GM21737 (cell line): Measurements from ENCODE around the gene LENEP.

Source experiments
- ATAC-seq: cut with Tn5 transposase; IDR thresholded peaks from one replicate; pipeline ENCODE4 v1.9.1; 2021; ENCODE audit warnings: mild to moderate bottlenecking, moderate library complexity; ENCODE audit not compliant: unreplicated experiment

The LENEP gene

DNA sequence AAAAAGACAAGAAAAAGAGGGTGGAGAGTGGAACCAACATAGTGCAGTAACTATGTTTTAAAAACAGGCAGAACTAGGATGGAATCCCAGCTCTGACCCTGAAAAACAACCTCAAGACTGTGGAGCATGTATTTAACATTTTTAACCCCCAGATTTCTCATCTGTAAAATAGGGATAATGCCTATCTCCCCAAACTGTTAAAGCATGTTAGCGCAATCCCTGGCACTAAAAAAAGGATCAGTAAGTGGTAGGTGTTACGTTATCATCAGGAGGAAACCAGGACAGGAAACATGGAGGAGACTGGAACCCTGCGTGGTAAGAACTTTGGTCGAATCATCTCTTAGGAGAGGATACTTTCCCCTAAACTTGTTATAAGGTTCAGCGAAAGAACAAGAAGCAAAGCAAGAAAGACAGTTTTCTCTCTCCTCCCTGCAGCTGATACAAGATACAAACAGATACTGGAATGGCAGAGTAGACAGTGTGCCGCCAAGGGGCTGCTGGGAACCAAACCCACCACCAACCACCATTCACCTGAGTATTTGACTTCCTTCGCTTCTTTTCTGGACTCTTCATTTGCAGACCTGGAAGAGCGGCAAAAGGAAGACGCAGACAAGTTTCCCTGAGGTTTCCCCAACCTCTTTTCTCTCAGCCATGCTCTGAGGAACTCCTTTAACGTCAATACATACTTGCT lies 32.8 kb upstream of the LENEP start:
- no peak for ATAC-seq

DNA sequence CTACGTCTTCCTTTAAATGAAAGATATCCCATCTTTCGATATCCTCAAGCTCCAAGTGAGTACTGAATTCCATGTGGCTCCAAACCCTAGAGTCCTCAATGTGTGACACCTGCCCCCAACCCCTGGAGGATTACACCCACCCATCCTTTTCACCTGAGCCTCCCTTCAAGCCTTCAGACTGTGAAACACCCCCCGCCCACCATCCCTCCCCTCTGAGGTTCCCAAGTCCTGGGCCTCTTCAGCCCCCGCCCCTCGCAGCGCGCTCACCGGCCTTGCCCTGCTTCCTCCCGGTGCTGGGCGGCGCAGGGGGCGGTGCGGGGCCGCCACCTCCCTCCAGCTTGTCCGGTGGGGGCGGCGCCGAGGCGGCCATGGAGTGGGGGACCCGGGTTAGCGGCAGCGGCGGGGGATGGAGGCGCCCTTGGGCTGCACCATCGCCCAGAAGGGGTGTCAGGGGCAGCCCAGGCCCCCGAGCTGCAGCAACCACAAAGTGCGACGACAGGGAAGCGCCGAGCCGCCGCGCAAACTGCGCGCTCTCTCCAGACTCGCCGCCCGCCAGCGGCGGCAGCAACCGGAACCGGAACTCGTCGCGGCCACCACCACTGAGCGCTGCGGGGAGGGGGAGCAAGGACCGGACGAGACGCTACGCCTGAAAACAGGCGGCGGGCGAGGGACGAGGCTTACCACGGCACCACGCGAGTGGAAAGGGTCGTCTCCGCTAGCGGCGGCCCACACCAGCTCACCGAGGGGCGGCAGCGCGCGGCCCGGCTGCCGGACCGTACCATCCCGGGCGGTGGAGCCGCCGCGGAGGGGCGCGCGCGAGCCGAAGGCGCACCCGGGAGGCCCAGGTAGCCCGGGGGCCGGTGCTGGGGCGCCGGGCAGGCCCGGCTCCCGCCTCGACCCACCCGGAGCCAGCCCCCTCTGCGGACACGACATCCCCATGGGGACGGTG lies 31.9 kb upstream of the LENEP start, which contains the start of gene PYGO2:
Gene PYGO2, minus strand, starts transcription at position 576 of the 949 bp plus-strand sequence. Its CDS starts 206 bp downstream, at position 370.
- ATAC-seq = peak; percentile 62

DNA sequence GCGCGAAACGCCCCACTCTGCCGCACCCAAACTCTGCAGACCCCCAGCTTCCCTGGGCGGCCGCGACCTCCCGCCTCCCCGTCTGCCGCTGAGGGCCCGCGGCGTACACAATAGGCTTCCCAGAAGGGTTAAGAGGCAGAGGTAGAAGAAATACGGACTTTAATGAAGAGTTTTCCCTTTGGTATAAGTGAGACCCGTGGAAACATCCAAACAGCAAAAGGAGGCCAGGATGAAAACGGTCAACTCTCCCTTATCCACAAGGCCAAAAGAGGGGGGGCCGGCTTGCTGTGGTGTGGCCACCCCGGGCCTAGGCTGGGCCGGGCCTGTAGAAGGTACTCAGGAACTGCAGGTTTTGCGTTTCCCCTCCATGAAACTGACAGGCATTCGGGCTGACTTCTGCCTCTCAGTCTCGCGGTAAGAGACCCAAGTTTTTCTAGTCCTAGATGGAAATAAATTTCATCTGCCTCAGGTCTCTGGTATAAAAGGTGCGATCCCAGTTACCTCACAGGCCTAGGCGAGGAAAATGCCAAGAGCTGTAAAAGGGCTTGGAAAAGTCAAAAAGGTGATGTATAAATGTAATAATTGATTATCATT lies 31.1 kb upstream of the LENEP start:
- ATAC-seq = no peak

DNA sequence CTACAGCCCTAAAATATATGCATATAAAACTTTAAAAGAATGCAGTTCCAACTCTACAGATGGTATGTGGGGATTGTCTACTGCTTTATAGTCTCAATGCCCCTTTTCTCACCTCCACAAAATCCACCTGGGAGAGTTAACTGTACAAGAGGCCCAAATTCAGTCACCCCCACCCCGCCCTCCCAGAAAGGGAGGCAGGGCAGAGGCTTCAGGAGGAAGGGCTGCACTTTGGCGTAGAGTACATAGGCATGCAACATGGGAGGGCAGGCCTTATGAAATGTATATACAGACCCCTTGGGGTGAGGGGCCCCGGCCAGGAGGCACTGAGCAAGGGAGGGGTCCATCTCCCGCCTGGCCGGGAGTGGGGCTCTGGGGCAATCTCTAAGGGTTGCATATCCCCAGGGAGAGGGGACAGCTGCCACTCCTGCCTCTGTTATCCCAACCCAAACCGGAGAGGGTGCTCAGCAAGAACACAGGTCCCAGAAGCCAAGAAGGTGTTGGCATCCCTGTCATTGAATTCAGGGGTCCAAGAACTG lies 30.5 kb upstream of the LENEP start:
- ATAC-seq = no peak

DNA sequence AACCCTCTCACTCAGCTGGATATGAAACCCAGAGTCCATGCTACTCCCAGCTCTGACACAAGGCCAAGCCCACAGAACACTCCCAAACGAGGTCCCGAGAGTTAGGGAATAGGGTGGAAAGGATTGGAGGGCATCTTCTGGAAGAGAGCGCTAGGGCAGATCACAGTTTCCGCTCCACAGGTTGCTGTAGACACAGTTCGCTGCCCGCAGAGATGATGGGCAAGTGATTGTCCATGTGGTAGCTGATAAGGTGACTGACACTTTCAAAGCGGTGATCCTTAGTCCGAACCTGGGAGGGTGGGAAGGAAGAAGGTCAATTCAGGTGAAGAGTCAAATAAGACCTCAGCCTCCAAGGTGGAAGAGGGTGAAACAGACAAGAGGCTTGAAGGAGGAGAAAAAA lies 29.7 kb upstream of the LENEP start:
- ATAC-seq = no peak

DNA sequence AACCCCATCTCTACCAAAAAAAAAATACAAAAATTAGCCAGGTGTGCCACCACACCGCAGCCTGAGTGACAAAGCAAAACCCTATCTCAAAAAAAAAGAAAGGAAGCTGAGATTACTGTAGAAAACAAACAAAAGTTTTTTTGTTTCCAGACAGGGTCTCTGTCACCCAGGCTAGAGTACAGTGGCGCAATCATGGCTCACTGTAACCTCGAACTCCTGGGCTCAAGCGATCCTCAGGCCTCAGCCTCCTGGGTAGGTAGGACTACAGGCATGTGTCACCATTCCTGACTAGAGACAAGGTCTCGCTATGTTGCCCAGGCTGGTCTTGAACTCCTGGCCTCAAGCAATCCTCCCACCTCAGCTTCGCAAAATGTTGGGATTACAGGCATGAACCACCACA lies 29.0 kb upstream of the LENEP start:
- no peak for ATAC-seq

DNA sequence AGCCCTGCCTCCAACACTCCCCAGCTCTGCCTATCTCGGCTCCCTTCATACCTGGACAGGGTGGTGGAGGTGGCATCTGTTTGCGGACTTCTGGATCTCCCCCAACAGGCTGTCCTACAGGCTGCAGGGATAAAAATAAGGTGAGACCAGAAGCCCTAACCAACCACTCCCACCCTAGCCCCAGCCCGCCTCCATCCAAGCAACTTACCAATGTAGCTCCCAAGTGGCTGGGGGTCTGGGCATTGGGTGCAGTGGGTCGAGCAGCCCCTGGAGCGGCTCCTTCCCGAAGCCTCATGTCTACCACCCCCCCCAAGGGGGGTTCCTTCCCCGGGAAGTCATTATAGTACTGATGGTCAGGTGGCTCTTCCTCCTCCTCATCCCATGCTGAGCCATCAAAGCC lies 27.3 kb upstream of the LENEP start:
- no peak for ATAC-seq

DNA sequence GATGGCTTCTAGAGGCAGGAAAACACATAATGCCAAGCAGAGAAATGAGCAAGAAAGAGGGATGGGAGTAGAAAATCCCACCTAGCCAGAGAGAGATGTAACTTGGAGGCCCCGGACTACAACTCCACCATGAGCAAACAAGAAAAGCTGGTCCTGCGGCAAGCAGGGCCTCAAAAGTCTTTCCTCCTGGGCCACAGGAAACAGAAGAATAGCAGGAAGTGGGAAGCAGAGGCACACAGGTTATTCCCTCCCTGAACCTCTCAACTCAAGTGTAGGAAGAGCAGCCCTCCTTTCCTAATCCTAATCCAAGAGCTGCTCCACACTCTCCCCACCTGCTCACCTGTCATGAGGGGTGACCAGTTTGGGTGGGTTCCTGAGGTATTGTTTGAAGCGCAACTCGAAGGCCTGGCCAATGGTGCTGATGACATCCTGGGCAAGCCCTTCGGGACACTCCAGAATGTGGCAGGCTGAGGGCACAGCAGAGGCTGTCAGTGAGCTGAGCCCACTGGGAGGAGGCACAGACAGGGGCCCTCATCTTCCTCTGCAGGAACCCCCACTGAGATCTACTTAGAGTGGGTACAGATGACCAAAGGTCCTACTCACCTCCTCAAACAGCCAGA lies 25.9 kb upstream of the LENEP start:
- no peak for ATAC-seq

DNA sequence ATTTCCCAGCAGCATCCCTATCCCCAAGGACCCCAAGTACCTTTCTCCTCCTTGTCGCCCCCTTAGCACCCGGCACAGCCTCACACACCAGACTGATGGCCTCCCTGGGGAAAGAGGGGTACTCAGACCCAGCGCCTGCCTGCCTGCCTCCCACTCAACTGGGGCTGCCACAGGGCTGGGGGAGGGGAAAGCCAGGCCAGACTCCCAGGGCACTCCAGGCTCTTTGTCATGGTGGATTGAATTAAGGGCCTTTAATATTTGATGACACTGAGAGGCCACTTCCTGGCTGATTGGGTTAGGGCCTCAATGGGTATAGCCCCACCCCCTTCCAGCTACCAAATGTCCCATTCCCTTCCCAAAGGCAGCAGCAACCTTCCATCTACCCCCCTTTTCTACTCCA lies 24.7 kb upstream of the LENEP start:
- ATAC-seq = no peak

DNA sequence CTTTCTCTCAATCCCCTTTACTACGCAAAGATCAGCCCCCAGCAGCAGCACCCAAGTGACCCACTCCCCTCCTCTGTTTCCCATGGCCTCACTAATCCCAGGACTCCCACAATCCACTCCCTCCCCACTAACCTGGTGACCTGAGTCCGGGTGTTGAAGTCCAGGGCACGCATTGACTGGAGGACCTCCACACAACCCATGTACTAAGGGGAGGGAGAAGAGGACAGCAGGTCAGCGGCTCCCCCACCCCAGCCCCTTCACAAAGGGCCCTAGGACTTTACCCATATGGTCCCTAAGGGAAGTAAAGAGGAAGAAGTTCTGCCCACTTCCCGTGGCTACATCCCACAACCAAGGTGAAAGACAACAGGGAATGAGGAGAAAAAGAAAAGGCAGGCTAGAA lies 24.1 kb upstream of the LENEP start:
- no peak for ATAC-seq

DNA sequence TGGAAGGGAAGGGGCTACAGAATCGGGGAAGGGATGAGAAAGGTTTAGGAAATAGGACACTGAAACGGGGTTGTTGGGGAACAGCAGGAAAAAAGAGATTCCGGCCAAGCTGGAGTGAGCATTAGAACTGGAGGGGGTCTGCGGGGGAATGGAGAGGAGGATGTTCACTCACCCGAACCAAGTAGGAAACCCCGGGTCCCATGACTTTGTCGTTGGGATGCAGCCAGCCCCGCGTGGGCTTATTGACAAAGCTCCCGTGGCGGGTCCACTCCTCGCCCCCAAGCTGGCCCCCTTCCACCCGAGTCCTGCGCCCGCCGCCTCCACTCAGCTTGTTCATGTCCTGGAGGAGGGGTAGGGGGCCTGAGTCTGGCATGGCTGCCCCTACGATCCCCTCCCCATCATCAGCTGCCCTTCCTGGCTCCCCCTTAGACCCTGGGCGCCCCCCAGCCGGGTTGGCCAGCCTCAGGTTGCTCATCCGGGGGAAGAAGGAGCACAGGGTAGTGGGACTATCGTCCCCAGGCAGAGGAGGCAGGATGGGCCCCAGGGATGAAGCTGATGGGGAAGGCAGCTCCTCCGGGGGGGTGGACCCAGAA lies 23.4 kb upstream of the LENEP start:
- ATAC-seq = no peak

DNA sequence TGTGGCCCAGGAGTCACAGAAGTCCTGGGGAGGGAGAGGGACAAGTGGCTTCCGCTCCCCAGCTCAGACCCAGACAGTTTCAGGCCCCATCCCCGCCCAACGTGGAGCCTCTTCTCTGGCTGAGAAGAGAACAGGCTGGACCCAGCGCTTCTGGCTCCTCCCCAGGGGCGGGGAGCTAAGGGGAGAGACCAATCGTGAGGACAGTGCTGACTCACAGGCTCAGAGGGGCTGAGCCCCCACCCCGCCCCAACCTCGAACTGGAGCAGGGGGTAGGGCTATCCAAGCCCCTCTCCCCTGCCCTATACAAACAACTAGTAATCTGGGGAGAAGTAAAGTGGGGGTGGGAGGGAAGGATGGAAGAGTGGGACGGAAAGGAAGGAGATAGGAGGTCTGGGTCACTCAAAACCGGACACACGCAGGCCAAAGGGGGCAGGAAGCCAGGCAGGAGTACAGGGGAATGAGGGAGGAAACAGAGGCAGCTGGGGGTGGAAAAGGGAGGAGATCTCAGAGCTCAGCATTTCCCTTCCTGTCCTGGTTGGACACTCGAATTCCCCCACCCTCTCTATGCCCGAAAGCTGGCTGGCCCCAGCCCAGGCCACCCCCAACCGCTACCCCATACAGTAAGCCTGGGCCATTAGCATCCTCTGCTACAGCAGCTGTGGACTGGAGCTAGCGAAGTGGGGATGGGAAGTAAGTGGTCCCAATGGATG lies 22.6 kb upstream of the LENEP start, which contains the start of gene SHC1:
Gene SHC1, minus strand, starts transcription at position 117 of the 710 bp plus-strand sequence. CDS start 221 bp downstream, outside the sequence.
- ATAC-seq = no peak

DNA sequence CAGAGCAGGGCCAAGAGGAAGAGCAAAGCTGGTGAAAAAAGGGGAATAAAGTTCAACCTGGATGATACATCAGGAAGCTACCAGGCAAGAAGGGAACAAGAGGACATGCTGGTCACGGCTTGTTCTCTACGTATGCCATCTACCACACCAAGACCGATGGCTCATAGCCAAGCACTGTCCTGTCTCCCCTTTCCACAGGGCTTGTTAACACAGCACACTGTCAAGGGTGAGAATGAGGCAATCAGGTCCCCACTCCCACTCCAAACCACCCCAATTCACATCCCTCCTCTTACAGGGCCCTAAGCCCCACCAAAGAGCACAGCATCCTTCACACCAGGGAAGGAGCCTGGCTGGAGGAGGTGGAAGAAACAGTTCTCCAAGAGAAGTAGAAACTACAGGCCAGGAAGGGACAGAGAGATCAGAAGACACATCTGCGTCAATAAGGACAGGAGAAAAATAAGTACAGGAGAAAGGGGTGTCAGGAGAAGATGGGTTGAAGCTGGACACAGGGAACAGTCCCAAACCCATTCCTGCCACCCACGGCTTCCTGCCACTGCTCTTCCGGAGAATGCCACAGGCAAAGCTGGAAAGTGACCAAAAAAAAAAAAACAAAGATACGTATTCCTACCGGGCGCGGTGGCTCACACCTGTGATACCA lies 21.9 kb upstream of the LENEP start:
- no peak for ATAC-seq

DNA sequence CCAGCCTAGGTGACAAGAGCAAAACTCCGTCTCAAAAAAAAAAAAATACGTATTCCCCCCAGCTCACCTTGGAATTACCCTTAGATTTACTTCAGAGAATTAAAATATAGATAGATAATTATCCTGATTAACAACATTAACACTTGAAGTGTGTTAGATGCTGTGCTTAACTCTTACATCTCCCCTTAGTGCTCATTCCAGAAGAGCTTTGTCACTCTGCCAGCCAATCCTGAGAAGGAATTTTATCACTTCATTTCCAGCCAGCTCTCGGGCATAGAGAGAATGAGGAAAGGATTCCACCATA lies 21.2 kb upstream of the LENEP start:
- no peak for ATAC-seq

DNA sequence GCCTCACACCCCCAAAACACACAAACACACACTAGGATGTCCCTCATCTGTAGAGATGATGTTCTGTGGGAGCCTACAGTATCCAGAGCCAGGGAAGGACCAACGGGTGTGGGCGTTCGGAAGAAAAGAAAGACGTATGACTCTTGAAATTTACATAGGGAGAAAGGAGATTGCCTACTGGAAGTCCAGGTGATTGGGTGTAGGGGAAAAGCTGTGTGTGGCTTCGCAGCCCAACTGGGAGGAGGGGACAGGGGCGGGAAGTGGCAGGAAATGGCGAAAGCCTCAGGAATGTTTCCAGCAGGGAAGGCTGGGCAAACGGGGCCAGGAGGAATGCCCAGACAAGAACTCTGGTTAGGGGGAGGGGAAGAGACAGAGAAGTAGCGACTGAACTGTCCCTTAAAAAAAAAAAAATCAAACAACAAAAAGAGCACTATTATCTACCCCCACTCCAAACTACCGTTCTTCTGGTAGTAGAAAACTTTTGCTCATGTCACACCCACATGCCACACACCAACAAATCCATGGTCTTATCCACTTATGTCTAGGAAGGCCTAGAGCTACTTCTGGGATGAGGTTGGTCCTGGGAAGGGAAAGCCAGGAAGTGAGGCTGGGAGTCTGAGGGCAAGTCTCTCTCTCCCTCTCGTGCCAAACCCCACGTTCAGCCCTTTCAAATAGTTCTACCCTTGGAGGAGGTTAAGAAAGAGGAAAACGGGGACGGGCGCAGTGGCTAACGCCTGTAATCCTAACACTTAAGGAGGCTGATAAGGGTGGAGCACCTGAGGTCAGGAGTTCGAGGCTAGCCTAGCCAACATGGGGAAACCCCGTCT lies 20.7 kb upstream of the LENEP start:
- no peak for ATAC-seq

DNA sequence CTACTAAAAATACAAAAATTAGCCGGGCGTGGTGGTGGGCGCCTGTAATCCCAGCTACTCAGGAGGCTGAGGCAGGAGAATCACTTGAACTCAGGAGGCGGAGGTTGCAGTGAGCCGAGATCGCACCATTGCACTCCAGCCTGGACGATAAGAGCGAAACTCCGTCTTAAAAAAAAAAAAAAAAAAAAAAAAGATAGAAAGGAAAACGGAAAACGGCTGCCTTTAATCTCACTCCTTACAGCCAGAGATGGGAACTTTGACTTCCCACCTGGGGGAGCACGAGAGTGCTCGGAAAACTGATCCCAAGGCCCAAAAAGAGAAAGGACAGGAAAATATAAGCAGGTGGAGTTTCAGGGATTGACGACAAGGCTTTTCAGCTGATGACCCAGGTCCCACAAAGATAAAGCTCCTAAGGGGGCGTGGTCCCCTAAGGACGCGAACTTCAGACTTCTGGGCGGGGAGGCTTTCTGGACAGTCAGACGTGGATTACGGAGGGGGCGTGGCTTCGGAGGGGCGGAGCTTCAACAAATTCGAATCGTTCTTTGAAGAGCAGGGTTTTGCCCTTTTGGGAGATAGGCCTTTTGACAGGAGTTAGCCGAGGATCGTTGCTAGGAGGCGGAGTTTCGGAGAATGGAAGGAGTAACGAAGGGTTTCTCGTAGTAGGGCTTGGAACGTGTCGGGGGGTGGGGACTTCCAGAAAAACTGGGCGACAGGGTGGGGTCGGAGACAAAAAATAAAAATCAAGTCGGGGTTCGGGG lies 19.9 kb upstream of the LENEP start:
- ATAC-seq = peak; percentile 15

DNA sequence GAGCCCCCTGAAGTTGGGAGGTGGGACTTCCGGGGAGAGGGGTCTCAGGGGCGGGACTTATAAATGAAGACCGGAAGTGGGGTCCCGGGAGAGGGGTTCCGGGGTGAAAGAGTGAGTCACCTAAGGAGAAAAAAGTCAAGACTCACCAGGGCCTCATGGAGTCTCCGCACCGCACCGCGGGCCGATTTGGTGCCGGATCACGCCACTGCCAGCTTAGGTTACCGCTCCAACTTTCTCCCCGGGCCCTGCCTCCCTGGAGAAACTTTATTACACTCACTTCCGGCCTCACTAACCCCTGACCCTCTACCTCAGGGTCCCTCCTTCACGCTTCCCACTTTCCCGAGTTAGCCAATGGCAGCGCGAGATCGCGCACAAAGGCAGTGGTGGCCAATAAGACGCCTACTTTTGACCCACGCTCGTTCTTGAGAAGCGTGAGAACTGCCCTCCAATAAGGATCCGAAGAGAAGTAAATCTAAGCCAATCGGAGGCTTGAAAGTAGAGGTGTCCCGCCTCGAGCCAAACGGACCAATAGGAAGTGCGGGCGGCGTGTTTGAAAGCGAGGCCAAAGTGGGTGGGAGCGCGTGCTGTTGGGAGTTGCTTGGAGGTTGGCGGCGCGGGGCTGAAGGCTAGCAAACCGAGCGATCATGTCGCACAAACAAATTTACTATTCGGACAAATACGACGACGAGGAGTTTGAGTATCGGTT lies 19.1 kb upstream of the LENEP start, which contains the start of gene CKS1B:
Gene CKS1B, plus strand, starts transcription at position 580 of the 706 bp plus-strand sequence. Its CDS starts 65 bp downstream, at position 645.
- peak; percentile 69 for ATAC-seq
